ENCODE results near the gene WASF2.
"Not testable (repeated sequence)": the region's sequence is repeated elsewhere in the genome, so short reads cannot be mapped to it uniquely, and the experiment has no call there.

WASF2 gene

DNA sequence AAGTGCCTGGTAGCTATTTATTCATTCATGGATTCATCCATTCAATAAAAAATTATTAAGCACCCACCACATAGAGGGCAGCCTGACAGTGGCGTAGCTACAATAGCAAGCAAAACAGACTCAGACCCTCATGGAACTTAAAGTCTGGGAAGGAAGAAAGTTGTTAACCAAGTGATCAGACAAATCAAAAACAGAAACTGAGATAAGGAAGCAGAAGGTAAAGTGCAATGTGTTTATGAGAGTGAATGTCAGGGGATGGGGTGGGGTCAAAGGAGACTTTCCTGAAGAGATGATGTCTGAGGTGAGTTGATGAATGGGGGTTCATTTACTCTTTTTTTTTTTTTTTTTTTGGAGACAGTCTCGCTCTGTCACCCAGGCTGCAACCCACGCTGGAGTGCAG lies 2.8 kb upstream of the WASF2 start:
- DNase-seq: no peak

DNA sequence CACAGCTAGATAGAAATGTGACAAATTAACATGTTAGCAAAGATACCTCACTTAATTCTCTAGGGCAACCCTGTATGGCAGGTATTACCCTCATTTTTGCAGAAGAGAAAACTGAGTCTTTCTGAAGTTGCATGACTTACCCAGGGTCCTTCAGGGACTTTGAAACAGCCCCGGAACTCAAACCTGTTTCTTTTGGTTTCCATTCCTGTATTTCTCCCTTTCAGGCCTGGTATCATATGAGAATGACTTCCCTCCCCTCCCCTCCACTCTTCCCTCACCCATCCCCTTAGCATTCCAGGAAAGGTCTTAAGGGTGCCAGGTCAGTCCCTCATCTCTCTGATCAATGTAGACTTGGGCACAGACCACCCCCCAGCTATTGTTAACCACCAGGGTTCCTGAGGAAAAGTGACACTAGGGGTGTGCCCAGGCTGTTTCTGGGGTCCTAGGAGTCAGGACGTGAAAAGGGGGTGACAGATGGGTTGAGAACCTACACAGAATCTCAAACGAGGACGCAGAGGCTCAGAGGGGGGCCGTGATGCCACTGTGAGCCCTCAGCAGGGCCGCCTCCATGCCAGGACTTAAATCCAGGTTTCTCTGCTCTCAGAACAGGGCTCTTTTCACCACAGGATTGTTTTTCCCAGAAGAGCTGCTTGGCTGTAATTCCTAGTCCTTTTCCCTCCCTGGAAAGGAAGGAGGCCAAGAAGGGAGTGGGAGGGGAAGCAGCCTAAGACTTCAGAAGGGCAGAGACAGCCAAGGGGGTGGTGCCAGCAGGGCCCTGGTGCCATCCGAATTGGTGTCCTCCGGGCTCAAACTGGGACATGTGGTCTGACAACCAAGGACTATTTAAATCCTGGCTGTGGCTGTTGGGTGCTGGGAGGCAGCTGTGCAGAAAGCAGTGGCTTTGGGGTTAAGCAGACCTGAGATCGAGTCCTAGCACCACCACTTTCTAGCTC lies 2.1 kb upstream of the WASF2 start:
- DNase-seq: no peak

DNA sequence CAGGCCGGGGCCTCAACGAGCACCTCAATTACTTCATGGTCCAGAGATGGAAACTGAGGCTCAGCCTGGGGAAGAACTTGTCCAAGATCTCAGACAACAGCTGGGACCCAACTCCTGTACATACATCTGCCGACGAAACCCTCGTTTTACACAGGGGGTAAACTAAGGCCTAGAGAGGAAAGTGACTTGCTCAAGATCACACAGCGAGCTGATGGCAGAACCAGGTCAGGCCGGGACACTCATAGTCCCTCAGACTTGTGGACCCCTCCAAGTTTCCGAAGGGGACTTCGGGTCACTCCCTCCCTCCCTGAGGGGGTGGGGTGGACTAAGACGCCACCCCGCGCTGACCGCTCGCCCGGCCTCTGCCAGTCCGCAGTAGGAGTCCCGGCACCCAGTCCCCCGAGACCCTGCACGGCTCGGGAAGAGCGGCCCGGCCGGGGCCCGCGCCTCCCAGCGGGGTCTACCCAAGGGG lies 430 bp downstream of the WASF2 start:
- DNase-seq: no peak

DNA sequence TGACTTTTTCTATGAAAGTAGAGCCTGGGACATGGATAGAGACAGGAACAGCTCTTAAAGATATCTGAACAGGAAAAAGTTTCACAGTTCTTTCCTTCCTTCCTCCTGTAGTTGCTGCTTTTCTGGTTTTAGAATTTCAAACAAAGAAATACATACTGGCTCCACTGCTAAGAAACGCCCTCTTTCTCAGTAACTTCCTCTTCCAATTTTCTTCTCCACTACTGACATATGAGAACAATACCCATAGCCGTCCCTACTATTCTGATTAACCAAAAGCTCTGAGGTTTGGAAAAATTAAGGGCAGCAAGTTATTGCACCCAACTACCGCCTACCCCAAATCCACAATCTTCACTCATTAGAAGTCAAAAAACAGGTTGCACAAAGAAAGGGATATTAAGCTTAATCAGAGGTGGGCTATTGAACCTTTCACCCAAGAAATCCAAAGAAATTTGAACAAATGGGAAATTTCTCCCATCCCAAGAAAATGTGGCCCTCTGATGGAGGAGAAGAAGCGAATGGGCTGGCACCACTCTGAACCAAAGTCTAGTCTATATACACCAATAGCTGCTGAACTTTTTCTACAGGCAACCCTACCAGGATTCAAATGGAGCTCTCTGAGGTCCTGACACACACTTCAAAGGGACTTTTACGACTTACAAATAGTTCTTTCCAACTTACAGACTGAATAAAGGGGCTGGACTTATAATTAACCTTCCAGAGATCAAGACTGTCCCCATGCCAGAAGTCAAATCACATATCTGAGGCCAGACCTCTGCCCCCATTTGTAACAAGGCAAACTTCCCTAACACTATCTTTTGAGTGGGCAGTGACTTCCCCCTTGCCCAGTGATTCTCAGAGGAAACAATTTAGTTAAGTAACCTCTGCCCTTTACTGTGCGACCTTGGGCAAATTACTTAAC lies 1.7 kb downstream of the WASF2 start:
- DNase-seq: no peak

DNA sequence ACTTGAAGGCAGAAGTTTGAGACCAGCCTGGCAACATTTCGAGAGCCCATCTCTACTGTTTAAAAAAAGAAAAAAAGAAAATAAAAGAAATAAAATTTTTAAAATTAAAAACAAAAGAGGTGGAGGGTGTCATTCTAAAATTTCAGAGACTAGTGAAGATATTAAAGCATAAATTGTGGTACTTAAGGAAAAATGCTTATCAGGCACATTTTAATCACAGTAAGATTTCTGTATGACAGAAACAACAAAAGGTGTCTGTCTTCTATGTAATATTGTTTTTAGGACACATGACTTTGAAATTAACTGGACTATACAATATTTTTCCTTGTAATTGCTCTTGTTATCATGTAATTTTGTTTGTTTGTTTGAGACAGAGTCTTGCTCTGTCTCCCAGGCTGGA lies 4.6 kb downstream of the WASF2 start:
- no peak for DNase-seq

DNA sequence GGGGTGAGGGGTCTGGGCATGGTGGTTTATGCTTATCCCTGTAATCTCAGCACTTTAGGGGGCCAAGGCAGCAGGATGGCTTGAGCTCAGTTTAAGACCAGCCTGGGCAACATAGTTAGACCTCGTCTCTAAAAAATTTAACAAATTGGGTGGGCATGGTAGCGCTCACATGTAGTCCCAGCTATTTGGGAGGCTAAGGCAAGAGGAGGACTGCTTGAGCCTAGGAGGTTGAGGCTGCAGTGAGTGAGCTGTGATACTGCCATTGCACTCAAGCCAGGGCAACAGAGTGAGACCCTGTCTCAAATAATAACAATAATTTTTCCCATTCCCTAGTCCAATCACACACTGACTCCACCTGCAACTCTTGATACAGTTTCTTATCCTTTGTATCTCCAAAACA lies 6.3 kb downstream of the WASF2 start:
- no peak for DNase-seq

DNA sequence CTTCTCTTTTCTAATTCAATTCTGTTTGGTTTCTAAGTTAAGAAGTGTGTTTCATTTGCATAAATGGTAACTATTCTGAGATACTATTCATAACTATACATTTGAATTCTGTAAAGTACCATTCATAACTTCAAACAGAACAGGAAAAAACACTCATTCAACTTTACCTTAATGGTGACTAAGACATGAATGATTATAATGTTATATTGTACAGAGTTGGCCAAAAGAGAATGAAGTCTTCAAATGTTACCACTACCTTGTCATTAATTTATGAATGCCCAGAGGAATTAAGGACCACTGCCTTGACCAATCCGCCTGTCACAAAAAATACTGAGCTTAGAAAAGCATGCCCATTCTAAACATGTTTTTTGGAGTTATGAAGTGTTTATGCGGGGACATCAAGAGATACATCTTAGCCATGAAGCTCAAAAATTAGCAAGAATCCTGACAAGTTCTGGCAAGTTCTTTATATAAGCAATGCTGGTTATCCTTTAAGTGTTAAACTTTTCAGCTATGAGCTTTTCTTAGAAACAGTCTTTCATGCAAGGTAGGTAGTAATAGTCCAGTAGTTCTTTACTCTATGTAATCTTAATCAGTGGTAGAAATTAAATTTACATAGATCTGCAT lies 7.9 kb downstream of the WASF2 start:
- no peak for DNase-seq

DNA sequence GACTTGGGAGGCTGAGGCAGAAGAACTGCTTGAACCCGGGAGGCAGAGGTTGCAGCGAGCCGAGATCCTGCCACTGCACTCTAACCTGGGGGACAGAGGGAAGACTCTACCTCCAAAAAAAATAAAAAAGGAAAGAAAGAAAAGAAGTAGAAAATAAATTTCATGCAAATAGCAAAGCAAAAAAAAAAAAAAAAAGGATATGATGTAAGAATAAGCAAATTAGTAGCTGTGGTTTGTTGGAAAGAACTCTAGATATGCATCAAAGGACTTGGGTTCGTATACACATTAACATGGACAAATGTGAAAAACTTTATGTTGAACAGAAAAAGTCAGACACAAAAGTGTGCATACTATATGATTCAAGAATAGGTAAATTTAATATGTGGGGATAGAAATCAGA lies 11.9 kb downstream of the WASF2 start:
- DNase-seq: no peak

DNA sequence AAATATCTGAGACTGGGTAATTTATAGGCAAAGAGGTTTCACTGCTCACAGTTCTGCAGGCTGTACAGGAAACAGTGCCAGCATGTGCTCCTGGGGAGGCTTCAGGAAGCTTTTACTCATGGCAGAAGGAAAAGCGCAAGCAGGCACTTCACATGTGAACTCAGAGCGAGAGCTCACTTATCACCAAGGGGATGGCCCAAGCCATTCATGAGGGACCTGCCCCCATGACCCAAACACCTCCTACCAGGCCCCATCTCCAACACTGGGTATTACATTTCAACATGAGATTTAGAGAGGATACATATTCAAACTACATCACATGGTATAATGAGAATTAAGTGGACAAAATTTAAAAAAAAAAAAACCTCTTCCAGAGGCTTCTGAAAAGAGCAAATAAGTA lies 13.7 kb downstream of the WASF2 start:
- DNase-seq: no peak

DNA sequence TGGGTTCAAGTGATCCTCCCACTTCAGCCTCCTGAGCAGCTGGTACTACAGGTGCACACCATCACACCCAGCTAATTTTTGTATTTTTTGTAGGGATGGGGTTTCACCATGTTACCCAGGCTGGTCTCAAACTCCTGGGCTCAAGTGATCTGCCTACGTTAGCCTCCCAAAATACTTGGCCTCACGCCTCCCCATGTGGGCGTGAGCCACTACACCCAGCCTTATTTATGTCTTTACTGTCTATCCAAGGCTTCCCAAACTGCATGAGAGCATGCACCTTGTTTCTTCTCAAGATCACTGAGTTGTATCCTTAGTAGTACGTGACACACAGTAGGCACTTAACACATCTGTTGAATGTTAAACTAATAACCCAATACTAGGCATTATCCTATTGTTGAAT lies 14.2 kb downstream of the WASF2 start:
- no peak for DNase-seq

DNA sequence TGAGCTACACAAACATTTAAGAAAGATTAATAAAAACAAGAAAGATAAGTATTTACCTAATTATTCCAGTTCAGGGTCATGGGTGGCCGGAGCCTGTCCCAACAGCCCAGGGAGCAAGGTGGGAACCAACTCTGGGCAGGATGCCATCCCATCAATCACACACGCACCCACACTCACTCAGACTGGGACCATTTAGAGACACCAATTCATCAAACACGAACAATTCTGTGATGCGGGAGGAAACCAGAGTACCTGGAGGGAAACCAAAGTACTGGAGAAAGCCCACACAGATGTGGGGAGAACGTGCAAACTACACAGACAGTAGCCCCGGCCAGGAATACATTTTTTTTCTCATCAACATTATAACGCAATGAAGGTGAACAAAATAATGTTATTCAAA lies 16.2 kb downstream of the WASF2 start:
- no peak for DNase-seq

DNA sequence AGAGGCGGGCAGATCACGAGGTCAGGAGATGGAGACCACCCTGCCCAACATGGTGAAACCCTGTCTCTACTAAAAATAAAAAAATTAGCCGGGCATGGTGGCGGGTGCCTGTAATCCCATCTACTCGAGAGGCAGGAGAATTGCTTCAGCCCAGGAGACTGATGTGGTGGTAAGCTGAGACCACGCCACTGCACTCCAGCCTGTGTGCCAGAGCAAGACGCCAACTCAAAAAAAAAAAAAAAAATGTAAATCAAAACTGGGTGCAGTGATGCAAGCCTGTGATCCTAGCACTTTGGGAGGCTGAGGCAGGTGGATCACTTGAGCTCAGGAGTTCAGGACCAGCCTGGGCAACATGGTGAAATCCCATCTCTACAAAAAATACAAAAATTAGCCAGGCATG lies 17.9 kb downstream of the WASF2 start:
- not testable (repeated sequence) for DNase-seq

DNA sequence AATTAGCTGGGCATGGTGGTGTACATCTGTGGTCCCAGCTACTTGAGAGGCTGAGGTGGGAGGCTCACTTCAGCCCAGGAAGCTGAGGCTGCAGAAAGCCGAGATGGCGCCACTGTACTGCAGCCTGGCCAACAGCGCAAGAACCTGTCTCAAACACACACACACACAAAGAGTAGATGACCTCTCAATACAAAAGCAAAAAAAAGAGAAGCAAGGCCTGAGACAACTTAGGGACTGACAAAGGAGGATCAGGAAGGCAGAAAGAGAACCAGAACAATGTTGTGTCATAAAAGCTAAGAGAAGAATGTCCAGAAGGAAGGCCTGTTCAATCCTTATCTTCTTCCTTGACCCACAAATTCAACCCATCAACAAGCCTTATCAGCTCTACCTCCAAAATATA lies 18.5 kb downstream of the WASF2 start:
- DNase-seq: no peak

DNA sequence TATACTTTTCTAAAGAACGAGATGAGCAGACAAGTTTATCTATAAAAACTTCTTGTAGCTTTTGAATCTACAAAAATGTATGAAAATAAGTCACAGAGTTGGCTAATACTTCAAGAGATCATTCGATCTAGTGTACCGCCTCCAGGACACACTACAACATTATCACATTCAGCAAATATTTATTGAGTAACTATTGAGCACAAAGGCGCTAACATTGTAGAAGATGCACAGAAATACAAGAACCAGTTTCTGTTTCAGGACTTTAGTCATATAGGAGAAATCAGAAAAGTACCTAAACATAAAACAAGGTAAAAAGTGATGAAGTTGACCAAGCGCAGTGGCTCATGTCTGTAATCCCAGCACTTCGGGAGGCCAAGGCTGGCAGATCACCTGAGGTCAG lies 20.6 kb downstream of the WASF2 start:
- DNase-seq: no peak

DNA sequence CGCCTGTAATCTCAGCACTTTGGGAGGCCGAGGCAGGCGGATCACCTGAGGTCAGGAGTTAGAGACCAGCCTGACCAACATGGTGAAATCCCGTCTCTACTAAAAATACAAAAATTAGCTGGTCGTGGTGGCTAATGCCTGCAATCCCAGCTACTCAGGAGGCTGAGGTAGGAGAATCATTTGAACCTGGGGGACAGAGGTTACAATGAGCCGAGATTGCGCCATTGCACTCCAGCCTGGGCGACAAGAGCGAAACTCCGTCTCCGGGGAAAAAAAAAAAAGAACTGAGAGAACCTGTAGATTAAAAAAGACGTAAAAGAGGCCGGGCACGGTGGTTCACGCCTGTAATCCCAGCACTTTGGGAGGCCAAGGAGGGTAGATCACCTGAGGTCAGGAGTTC lies 21.6 kb downstream of the WASF2 start:
- not testable (repeated sequence) for DNase-seq

DNA sequence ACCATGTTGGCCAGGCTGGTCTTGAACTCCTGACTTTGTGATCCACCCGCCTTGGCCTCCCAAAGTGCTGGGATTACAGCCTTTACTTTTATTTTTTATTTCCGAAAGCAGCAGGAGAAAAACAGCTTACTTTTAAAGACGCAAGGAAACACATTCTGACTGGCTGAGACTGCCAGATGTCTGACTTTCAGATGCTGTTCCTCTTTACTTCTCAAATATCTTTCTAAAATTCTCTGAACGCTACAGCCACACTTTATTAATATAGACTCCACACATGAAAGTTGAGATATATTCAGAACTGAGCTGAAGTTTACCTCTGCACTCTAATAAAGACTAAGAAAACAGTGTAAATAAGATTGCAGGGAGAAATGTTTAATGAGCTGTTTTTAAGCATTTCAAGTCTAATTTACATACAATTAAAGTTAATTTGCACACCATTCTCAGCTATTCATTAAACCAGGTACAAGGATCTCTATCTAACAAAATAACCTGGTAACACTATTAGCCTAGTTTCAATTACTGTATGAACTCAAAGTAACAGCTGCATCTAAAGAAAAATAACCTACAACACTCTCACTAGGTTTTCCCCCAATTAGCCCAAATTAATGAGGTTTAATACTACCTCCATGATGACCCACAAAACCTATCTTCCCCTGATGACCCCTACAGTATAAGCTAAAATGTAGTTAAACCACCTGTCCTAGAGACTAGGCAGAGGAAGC lies 24.9 kb downstream of the WASF2 start:
- DNase-seq: no peak

DNA sequence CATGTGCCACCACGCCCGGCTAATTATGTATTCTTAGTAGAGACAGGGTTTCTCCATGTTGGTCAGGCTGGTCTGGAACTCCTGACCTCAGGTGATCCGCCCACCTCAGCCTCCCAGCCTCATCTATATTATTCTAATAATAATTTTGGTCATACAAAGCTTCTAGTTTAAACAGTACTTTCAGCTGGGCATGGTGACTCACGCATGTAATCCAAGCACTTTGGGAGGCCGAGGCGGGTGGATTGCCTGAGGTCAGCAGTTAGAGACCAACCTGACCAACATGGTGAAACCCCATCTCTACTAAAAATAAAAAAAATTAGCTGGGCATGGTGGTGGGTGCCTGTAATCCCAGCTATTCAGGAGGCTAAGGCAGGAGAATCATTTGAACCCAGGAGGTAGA lies 26.1 kb downstream of the WASF2 start:
- not testable (repeated sequence) for DNase-seq

DNA sequence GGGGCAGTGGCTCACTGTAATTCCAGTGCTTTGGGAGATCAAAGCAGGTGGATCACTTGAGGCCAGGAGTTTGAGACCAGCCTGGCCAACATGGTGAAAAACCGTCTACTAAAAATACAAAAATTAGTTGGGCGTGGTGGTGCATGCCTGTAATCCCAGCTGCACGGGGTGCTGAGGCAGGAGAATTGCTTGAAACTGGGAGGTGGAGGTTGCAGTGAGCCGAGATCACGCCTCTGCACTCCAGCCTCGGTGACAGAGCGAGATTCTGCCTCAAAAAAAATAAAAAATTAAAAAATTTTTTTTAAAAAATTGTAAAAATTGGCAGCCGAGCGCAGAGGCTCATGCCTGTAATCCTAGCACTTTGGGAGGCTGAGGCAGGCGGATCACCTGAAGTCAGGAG lies 31.4 kb downstream of the WASF2 start:
- DNase-seq: not testable (repeated sequence)

DNA sequence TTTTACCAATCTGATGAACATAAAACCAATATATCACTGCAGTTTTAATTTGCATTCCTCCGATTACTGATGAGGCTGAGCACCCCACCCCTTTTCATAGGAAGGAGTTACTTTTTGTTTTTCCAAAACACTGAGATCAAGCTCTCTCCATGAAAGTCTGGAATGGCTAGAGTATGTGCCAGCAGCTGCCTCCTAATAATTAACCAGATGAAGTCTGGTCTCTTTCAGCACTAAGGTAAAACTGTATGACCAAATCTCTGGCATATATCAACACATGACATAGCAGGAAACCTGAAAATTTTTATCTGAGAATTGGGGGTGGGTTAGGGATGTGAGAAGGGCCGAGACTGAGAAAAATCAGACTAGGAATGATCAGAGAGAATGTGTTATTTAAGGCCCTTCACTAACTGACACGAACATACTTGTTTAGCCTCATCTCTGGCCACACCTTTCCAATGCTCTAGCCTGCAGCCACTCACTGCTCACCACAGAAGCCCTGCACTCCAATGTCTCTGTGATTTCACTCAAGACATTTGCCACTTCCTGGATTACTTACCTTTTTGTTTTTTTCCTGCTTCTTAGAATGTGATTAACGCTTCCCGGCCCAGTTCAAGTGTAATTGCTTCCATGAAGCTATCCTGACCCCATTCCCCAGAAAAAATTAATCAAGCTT lies 34.7 kb downstream of the WASF2 start:
- DNase-seq: no peak

DNA sequence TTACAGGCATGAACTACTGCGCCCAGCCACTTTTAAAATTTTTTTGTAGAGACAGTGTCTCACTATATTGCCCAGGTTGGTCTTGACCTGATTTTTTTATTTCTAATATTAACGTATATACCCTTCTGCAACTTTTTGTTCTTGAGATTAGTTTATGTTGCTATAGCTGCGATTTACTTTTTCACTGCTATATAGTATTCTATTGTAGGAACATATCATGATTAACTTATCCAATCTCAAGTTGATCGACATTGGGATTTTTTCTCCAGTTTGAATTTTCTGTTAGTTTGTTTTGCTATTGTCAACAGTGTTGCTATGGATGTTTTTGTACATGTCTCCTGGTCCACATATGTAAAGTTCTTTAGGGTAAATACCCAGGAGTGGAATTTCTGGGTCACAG lies 35.4 kb downstream of the WASF2 start:
- DNase-seq: no peak

DNA sequence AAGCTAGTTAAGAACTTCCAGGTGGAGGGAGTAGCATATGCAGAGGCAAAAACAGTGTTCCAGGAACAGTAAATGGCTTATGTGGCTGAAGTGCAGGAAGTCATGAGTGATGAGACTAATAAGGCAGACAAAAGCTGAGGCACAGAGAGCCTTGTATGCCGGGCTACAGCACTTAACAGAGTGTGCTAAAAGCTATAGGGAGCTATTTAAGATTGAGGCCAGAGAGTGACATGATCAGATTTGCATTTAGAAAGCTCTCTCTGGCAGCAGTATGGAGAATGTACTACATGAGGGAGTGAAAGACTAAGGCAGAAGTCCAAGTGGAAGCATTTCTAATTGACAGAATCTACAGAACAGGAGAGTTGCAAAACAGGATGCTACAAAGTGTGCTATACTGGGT lies 38.6 kb downstream of the WASF2 start:
- DNase-seq: no peak

DNA sequence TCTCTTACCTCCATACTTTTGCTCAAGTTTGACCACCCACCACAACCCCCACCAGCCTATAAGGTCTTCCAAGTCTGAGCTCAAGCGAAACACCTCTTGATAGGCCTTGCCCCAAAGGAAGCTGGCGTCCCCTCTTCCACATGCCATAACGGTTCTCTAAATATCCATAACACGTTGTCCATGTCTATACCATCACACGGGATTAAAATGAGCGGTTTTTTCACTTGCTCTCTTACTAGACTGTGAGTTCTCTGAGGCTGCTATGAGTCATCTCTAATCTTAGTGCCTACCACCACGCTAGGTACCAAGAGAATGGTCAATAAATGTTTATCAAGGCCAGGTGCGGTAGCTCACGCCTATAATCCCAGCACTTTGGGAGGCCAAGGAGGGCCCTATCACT lies 41.0 kb downstream of the WASF2 start:
- no peak for DNase-seq
